Measurements from ENCODE around the gene ATIC.

The ATIC gene

DNA sequence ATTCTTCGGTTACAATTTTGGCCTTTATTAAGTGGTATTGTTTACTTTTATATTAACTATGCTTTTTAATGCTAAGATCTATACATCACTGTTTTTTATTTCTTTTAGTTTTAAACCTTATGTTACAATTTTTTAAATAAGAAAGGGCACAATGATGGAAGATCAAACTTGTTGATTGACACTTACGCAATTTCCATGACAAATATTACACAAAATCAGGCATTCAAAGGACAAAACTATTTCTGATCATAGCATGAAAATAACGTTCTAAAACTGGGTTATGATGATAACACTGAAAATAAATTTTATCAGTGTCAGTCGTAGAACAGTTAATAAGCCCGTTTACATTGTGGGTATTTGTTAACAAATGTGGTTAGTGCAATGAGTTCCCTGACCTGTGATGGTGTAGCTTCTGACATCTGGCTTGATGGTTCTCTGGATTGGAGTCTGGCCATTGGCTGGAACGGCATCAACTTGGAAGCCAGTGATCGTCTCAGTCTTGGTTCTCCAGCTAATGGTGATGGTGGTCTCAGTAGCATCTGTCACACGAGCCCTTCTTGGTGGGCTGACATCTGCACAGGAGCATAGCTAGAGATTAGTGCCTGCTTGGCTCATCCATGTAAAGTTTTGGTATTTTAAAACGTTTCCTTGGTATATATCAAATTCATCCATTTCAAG, 64.4 kb downstream of the ATIC start:
- DNase-seq, result no peak

DNA sequence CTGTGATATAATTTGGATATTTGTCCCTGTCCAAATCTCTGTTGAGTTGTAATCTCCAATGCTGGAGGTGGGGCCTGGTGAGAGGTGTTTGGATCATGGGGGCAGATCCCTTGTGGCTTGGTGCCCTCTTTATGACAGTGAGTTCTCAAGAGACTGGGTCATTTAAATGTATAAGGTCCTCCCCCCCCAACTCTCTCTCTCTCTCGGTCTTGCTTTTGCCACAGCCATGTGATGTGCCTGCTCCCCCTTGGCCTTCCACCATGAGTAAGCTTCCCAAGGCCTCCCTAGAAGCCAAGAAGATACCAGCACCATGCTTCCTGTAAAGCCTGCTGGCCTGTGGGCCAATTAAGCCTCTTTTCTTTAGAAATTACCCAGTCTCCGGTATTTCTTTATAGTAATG, 65.4 kb downstream of the ATIC start:
- no peak for DNase-seq

DNA sequence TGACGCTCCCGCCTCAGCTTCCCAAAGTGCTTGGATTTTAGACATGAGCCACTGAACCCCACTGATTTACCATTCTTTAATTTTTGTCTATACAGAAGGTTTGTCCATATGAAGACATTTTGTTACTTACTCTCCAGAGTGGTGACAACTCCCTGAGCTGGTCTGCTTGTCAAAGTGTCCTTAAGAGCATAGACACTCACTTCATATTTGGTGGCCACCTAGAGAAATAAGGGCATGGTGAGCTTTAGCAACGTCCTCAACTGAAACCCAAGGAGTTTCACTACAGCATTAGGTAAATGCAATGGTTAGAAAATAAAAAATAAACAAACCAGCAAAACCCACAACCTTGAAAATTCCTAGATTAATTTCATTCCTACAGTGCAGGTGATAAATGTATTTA, 66.2 kb downstream of the ATIC start:
- no peak for DNase-seq

DNA sequence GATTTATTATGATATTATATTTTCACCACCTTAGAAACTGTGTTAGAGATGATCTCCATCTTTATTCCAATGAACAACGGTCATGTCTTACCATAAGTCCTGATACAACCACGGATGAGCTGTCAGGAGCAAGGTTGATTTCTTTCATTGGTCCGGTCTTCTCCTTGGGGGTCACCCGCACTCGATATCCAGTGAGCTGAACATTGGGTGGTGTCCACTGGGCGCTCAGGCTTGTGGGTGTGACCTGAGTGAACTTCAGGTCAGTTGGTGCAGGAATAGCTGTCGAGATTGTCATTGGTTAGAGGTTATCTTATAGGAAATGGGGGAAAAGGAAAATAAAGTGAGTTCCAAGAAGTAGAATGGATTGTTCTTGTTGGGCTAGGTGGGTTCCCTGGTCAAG, 67.2 kb downstream of the ATIC start:
- DNase-seq, result no peak

DNA sequence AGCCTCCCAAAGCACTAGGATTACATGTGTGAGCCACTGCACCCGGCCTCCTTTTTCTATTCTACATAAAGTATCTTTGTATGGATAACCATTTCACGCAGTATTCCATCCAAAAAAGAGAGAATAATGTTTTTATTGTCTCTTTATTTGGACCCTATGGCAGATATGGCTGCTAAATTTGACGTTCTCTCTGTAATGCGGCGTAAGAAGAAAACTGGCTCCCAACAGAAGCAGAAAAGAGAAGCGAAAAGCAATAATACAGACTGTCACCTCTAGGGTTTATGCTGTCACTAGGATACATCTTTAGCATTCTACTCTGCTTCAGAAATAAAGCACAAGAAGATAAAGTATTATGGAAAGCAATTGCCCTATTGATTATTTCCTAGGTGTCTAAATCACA, 68.1 kb downstream of the ATIC start:
- DNase-seq, result no peak

DNA sequence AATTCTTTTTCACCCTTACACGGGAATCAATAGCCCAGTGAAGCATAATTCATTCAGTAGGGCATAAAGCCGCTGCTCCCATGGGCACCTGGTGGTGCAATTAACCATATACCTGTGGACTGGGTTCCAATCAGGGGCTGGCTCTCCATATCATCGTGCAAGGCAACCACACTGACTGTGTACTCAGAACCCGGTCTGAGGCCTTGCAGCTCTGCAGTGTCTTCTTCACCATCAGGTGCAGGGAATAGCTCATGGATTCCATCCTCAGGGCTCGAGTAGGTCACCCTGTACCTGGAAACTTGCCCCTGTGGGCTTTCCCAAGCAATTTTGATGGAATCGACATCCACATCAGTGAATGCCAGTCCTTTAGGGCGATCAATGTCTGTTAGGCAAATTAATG, 68.8 kb downstream of the ATIC start:
- DNase-seq, result no peak

DNA sequence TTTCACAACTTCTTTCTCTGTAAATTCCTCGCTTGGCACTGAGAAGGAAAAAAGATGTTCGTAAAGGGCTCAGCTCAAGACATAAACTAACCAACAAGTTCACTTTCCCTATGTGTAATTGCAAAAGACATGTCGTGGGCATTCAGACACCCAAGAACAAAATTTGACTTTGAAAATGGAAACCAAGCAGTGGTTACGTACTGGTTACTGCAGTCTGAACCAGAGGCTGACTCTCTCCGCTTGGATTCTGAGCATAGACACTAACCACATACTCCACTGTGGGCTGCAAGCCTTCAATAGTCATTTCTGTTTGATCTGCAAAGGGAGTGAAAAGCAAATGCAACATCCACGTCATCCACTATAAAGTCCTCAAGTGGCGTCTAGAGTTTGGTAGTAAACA, 70.2 kb downstream of the ATIC start:
- no peak for DNase-seq

DNA sequence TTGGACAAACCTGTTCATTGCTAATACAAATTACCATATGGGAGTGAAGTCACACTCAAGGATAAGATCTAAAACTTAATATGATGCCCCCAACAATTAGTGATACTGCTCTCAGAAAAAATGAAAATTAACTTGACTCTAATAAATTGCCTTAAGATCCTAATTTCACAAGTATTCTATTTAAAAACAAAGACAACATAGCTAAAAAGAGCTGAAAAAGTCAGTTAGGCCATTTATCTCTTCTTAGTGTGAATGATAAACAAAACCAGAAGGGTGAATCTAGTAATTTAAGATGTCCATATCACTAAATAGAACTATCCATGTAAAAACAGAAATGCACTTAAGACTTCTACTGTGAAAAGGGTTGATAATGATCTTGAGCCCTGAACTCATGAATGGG, 70.6 kb downstream of the ATIC start:
- no peak for DNase-seq

DNA sequence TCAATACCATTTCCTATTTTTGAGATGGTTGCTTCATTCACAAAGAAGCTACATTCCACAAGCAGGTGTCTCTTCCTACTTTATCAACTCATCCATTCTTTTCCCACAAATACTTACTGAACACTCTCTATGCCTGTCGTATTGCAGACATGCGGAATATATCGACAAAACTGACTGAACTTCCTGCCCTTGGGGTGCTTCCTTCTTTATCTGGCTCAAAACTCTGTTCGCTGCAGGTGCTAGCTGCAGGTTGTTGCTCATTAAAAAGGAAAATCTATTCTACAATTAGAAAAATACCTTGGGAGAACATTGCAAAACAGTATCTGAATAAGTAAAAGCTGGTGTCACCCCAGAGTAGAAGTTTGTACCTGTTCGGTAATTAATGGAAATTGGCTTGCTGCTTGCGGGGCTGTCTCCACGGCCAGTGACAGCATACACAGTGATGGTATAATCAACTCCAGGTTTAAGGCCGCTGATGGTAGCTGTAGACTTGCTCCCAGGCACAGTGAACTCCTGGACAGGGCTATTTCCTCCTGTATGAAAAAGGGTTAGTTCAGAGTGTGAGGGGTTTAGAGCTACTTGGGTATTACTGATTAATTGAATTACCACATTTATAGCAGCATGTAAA, 71.9 kb downstream of the ATIC start:
- no peak for DNase-seq

DNA sequence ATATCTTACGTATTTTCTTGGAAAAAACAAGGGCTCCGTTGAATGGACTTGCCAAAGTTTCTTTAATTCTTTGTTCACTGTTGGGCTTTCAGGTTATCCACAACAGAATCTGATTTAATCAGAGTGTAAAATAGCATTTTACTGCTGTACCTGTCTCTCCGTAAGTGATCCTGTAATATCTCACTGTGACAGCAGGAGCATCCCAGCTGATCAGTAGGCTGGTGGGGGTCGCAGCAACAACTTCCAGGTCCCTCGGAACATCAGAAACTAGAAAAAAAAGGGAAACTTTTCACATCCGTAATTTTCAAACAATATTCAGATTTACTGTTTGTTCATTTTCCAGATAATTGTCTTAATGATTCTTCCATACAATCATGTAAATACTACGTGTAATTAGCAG, 72.9 kb downstream of the ATIC start:
- no peak for DNase-seq

DNA sequence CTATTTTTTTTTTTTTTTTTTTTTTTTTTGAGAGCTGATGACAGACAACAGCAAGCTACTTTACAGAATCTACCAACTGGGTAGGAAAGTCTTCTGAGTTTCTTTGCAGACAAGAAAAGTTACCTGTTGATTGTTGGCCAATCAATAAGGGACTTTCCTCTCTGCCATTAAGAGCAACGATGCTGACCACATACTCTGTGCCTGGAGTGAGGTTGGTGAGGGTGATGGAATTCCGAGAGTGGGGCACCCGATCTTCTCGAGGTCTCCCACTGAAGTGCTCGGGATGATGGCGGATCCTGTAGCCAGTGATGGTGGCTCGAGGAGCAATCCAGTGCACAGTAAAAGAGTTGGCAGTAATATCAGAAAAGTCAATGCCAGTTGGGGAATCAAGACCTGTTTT, 74.7 kb downstream of the ATIC start:
- DNase-seq, result no peak

DNA sequence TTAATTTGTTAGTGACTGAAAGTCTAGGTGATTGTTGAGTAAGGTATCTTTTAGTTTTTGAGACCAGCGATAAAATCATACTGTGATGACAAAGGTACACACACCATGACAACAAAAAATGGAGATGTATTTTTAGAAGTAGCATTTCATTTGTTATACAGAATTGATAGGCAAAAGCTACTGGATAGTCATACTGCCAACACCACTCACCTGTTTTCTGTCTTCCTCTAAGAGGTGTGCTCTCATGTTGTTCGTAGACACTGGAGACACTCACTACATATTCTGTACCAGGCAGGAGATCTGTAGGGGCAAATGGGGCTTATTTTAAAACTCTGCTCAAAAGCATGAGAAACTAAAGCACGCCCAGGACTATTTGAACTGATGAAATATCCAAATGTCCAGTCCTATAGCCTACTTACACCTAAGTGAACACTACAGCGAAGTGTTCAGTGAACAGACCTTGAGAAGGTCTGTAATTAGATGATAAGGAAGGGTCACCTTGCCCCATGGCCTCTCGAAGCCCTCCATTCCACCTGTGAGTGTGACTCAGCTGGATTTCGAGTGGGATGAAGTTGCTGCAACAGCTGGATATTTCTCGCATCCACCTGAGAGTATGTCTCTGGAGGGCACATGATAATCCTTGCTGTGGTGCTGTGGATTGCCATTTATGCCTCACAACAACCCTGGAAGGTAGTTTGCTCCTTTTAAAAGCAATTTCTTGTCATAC, 76.3 kb downstream of the ATIC start:
- no peak for DNase-seq

DNA sequence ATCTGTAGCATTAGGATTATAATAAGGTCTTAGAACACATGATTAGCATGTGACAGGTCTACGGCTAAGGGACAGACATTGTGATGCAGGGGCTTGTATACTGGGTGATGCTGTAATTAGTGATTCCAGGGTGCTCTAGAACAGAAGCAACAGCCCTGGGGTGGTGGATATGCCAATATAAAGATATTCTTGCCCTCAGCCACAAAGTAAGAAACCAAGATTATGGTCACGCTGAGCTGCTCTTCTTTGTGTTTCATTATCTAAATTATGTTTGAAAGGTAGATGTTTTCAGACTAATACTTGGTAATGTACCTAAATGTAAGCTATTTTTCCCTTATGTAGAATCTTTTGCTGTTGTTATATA, 78.7 kb downstream of the ATIC start:
- no peak for DNase-seq

DNA sequence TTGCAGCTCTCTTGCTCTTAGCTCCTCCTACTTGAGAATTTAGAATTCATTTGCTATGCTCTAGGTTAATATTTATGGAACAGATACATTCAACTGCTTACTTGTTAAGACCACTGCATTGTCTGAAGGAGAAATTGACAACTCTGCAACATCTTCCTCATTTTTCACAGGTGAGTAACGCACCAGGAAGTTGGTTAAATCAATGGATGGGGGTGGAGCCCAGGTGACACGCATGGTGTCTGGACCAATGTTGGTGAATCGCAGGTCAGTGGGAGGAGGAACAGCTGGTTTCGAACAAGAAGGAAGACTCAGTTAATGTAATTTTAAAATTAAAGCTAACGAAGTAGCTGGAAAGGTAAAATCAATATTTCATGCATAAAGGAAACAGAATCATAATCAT, 79.7 kb downstream of the ATIC start:
- no peak for DNase-seq

DNA sequence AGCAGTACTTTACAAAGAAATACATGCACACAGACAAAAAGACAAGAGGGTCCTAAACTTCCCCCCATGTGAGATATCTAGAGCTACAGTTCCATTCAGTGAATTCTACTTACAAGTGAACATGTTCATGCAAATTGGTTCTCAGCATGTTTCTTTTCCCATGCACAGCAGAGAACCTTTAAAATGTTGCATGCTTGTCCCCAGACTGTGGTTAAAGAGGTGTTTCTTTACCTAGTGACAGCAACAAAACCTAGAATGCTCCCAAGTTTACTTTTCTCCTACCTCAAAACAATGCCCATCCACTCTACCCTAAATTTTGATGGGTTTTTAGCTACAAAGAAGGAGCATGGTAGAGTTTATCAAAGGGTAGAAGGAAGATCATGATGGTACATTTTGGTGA, 80.3 kb downstream of the ATIC start:
- DNase-seq, result no peak

DNA sequence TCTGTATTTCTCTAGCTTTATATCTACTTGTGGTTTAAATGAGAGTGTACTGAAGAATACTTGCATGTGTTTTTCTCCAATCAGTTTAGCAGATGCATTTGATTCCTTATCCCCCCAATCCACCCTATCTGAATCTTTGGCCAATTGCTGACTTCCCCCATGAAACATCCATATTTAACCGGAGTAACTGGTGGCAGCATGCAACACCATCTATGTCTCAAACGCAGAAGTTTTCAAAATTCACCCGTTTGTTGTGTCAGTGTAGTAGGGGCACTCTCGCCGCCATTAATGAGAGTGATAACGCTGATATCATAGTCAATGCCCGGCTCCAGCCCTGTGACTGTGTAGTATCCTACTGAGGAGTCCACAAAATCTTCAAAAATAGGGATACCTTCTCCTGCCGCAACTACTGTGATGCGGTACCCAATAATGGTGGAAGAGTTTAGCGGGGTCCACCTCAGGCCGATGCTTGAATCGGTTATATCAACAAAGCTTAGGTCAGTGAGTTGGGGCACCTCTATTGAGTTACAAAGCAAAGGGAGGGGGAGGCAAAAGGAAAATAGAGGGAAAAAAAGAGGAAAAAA, 80.9 kb downstream of the ATIC start:
- DNase-seq, result no peak

DNA sequence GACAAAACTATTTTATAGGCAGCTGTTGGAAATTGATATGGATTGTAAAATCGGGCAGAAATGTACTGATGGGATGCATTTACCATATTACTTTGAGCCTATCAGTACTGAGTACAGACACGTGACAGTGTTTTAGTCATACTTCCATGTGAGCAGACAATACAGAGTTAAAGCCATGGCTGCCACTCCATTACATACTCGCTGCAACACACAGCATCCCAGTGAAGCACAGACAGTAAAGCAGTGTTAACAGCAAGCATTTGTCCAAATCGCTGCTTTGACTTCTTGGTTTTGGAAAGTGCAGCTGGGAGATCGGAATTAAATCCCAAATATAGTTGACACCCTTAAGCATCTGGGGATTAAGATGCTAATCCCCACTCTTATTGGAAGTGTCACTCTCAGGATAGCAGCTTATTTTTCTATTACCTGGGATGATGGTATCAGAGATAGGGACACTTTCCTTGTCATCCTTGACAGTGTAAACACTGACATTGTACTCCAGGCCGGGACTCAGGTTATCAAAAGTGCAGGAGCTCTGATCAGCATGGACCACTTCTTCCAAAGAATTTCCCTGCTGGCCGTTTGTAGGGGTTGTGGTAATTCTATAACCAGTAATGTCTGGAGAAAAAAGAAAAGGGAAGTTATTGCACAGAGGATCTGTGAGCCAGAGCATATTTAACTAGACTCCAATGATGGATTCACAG, 82.4 kb downstream of the ATIC start:
- no peak for DNase-seq

DNA sequence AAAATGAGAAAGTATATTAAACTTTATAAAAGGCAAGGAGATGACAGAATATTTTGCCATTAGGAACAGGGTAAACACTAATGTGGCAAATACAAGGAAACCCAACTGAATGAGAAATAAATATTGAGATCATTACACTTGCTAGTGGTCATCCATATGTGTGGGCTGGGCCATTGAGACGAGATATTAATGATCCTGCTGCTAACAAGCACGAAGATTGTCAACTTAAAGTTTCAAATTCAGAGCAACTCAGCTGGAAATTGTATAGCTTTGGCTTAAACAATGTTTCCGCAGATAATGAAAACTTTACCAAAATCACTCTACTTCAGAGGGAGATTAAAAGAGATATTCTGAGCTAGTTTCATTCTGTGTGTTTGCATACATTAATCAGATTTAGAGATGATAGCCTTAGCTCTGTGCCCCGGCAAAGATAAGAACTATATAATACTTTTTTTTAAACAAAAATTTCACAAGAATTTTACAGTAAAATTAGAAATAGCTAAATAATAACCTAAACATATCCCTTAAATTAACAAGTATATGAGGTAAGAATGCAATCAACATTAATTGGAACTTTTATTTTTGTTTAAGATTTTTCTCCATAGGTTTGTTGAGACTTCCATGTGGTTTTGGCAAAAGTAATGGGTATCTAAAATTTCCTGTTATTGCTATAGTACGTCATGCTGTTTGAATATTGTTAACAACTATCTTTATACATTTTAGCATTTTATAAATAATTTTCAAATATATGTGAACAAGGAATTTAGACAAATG, 84.0 kb downstream of the ATIC start:
- DNase-seq, result no peak

DNA sequence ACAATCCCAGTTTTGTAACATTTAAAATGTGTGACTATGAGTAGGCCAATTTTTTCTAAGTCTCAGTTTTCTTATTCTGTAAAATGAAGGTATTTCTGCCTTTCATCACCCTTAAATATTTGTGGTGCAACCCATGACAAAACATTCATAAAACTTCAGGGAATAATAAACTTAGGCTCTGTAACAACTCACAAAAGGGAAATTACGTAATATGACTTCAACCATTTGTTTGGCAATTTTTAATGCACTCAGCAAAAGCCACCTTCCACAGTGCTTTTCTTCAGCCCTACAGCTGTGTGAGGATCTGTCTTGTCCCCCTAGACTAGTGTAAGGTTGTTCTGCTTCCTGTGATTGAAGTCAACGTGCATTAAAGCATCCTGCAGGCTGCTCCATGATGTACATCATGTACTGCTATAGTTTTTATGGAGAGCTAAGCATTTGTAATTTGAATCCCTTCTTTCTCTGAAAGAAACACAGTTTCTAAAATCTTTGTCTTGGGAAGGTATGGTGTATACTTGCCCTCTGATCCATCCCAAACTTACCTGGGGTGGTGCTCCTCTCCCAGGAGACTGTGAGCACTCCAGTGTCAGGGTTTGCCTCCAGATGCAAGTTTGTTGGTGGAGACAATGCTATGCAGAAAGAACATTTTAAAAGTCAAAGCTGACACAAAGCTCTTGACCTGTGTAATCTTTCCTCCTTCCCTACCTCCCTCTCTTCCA, 84.9 kb downstream of the ATIC start:
- DNase-seq, result peak; percentile 82

DNA sequence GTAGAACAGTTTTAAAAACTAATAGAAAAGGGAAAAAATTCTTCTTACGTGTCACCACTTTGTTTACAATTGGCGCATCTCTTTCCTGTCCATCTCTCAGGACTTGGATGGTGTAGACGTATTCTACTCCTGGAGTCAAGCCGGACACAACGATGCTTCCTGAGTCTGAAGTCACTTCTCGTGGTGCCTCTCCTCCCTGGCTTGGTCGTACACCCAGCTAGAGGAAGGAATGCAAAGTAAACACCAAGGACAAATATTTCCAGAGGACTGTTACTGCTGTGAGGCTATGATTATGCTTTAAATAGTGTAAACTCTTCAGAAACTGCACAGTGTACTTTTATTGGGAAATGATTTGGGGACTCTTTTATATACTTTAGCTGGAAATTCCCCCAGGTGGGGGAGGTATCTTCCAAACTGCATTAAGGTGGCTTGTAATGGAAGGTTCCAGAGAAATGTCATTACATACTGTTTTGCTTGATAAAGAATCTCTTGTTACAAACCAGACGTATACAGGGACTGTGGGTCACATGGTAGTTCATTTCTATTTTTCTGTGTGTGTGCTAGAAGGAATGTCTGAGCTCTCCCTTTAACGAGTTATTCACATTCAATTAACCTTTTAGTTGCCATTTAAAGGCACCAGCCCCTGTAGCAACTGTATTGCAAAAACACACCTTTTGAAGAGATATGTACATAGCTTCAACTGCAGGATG, 85.9 kb downstream of the ATIC start:
- no peak for DNase-seq

DNA sequence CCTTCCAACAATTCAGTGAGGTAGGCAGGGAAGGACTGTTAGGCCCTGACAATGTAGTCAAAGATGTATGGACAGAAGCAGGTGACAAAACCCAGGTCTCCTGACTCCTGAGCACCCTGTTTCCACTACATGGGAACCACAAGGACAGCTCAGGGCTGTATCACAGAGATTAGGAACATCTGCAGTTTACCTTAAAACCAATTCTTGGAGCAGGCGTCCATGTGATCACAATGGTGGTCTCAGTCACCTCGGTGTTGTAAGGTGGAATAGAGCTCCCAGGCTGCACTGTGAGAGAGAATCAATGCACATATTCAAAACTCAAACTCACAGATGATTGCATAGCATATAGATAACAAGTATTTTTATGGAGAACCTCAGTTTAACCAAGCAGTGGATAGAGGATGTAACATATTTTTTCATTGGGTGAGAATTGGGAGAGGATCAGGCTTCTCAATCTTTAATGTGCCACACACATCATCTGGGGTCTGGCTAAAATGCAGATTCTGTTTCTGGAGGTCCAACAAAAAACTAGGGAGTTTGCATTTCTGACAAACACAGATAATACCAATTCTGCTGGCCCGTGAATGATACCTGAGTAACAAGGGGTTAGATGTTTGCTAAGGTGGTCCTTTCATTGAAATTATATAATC, 87.3 kb downstream of the ATIC start:
- DNase-seq, result no peak

Data from fibroblast of skin of abdomen (primary cell).